ENCODE results near the gene DSC1. TPM values are rescaled to one million over a fixed set of nuclear protein-coding genes. Genes with fewer than 3 reads are reported as not detected.

Gene DSC1
- total RNA-seq, 3 donors from 2014 or later, result 0.07 TPM; not detected in 2

- no peaks in the 10 kb centered on the region for H3K36me3 ChIP-seq (ENCODE audit: low read depth)
- intact Hi-C loops (cut with DNase I, micrococcal nuclease), result no loop called here
- H3K9me3 ChIP-seq, result no peaks in the 10 kb centered on the region
- H3K4me1 ChIP-seq (ENCODE audit: low read depth), result no peaks in the 10 kb centered on the region
- H3K4me3 ChIP-seq, result no peak overlapping the region
- ATAC-seq (no peak), DNase-seq (no peak)
- TF ChIP-seq CTCF (IDR thresholded peaks at IDR 0.05), result no peak
Observed at GRCh38 chr18:31171144-31171839, 8.6 kb upstream of the DSC1 start.

DNA sequence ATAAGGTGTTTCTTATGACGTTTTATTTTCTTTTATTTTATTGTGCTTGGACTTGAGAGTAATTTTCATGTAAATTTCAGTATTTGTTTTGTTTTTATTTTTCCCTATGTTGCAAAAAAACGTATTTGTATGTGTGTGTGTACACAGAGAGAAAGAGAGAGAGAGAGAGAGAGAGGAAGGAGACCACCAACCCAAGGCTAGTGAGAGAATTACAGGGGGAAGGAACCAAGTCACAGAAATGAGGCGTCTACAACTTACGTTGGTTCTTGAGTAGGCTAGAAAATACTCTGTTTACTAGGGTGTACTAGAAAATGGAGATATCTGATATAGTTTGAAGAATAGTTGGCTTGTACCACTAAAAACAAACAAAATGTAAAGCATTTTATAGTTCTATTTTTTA, 7.7 kb upstream of the DSC1 start:
- intact Hi-C loops (cut with DNase I, micrococcal nuclease), result no loop called here
- H3K36me3 ChIP-seq (ENCODE audit: low read depth), result no peaks in the 10 kb centered on the region
- no peaks in the 10 kb centered on the region for H3K4me1 ChIP-seq (ENCODE audit: low read depth)
- DNase-seq (no peak), ATAC-seq (no peak)
- H3K4me3 ChIP-seq, result no peak overlapping the region
- no peak for TF ChIP-seq CTCF (IDR thresholded peaks at IDR 0.05)
- H3K9me3 ChIP-seq, result no peaks in the 10 kb centered on the region

DNA sequence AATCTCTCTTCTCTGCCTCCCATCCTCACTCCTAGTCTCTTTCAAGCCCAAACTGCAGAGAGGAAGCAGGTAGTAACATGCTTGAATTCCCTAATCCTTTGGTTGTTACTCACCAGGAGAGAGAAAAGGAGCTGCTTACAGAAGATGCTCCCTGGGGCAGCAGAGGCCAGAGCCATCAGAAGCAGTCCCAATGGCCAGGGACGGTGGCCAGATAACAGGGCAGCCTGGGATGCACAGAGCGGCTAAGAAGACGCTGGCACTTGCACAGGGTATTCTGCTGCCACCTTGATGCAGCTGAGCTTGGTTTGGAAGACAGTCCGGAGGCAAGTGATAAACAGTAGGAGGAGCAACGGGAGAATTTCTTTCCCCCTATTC, 250 bp downstream of the DSC1 start:
- no peaks in the 10 kb centered on the region for H3K36me3 ChIP-seq (ENCODE audit: low read depth)
- no peak overlapping the region for H3K4me3 ChIP-seq
- TF ChIP-seq CTCF (IDR thresholded peaks at IDR 0.05), result no peak
- ATAC-seq (no peak), DNase-seq (no peak)
- H3K9me3 ChIP-seq, result no peaks in the 10 kb centered on the region
- H3K4me1 ChIP-seq (ENCODE audit: low read depth), result no peaks in the 10 kb centered on the region
- intact Hi-C loops (cut with DNase I, micrococcal nuclease), result no loop called here

GRCh38 chr18:31161757-31162418, 768 bp downstream of the DSC1 start:
- Histone ChIP-seq H3K4me1 (ENCODE audit: low read depth) (no peaks in the 10 kb centered on the region), H3K4me3 (no peak overlapping the region), H3K36me3 (ENCODE audit: low read depth) (no peaks in the 10 kb centered on the region), H3K9me3 (no peaks in the 10 kb centered on the region)
- DNase-seq (no peak), ATAC-seq (no peak)
- intact Hi-C loops (cut with DNase I, micrococcal nuclease), result no loop called here
- no peak for TF ChIP-seq CTCF (IDR thresholded peaks at IDR 0.05)

DNA sequence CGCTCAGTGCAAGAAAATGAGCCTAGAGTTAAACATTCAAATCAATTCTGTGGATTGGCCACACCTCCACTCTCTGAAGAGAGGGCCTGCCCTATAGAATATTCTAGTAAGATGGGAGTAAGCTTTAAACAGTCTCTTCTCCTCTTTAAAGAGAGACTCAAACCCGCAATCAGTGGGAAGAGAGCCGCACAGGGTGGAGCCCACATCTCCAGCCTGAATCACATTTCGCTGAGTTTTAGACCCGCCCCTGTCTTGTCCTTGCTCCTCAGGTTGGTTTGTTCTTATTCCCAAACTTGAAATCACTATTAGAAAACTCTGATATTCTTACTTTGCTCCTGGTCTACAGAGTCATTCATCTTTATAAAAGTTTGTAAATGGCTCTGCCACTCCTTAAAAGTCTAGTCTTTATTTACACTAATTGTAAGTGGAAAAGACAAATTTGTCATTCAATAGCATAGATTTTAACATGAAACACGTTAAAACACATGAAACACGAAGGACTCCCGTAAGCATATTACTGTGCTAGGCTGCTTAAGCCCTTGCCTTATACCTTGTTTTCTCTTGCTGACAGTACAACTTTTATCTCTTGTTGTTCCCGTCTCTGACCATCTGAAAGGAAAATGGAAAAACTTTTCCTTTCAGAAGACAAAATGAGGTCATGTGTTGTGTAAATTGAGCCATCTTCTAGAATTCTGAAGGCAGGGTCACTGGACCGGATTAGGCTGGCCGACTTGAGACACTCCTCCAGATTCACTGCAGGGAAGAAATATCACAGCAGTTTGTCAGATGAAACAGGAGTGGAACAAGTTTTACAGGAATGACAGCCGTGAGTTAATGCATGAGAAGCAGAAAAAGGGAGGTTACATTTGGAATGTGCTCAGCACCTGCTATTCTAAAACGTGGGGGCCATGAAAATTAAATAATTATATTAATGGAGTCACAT, 5.6 kb downstream of the DSC1 start:
- intact Hi-C loops (cut with DNase I, micrococcal nuclease), result no loop called here
- Histone ChIP-seq H3K4me1 (ENCODE audit: low read depth) (no peaks in the 10 kb centered on the region), H3K4me3 (no peak overlapping the region), H3K9me3 (no peaks in the 10 kb centered on the region), H3K36me3 (ENCODE audit: low read depth) (no peaks in the 10 kb centered on the region)
- DNase-seq (no peak), ATAC-seq (no peak)
- no peak for TF ChIP-seq CTCF (IDR thresholded peaks at IDR 0.05)
